ENCODE results near the gene DHRS7B. TPM values are rescaled to one million over a fixed set of nuclear protein-coding genes. Genes with fewer than 3 reads are reported as not detected.

Gene DHRS7B
- 10 to 100 TPM; 14.6 to 80.6 (median 47.7) TPM for total RNA-seq

- WGBS, 2 donors (ENCODE audit: low coverage in 1 of 2) = 1% methylated on average over 66 of the region's 66 CpGs; no CpG with 5 or more reads in 1 of the 2 donors
- in situ Hi-C loops (cut with MboI; ENCODE audit: low pct_ligation_motif_present in 1 of 4, low pct_unique_long_range_greater_than_20kb in 1 of 4, low sequenced_read_pairs in 3 of 4) = loop anchor here in 2 of 4 donors (10.0 kb wide), 3 partner anchors 82 to 388 kb away; partner anchors contain the start of gene USP22 (in 1 of the 2)
- no peaks in the 10 kb centered on the region for H3K27me3 ChIP-seq
- H3K36me3 ChIP-seq = no peaks in the 10 kb centered on the region
- intact Hi-C loops (cut with DNase I; ENCODE audit: low total_unique reads) = loop anchor here (5.0 kb wide), 1 partner anchor 160 kb away; no protein-coding TSS in a partner anchor
- TF ChIP-seq POLR2AphosphoS5 (IDR thresholded peaks at IDR 0.05) = peak; percentile 89 to 93 (median 90)
- peak; percentile 90 for TF ChIP-seq POLR2A (IDR thresholded peaks at IDR 0.05)
- no peak for TF ChIP-seq EP300 (IDR thresholded peaks at IDR 0.05; ENCODE audit: low read depth)
- peak; percentile 98 for DNase-seq
- H3K4me3 ChIP-seq = peak within 1 kb of the TSS; percentile 67 to 80 (median 75)
- H3K27ac ChIP-seq = peak within 1 kb of the TSS; percentile 94 to 95 (median 94)
- H3K4me1 ChIP-seq = peaks cover 0 to 23% (median 7%) of the 10 kb centered on the region in 4 donors
- H3K9me3 ChIP-seq = no peaks in the 10 kb centered on the region
Observed at GRCh38 chr17:21126645-21127508, at the start of gene DHRS7B. Gene DHRS7B (plus strand): TSS chr17:21126964. CDS start chr17:21126972, 8 bp downstream.

GRCh38 chr17:21077281-21077680 is 49.5 kb upstream of the DHRS7B start:
- H3K27ac ChIP-seq = peak overlapping the region in 1 of 4 donors; percentile 82
- TF ChIP-seq CTCF (IDR thresholded peaks at IDR 0.05) (no peak), POLR2A (IDR thresholded peaks at IDR 0.05) (no peak), EP300 (IDR thresholded peaks at IDR 0.05; ENCODE audit: low read depth) (no peak), POLR2AphosphoS5 (IDR thresholded peaks at IDR 0.05) (no peak)
- WGBS, 2 donors (ENCODE audit: low coverage in 1 of 2) = 77 to 83% methylated on average over 2 of the region's 2 CpGs
- no peaks in the 10 kb centered on the region for H3K9me3 ChIP-seq
- no peak for DNase-seq
- no peaks in the 10 kb centered on the region for H3K27me3 ChIP-seq
- peaks cover 0 to 4% (median 2%) of the 10 kb centered on the region in 4 donors for H3K4me1 ChIP-seq
- H3K36me3 ChIP-seq = no peaks in the 10 kb centered on the region
- intact Hi-C loops (cut with DNase I; ENCODE audit: low total_unique reads) = no loop called here
- in situ Hi-C loops (cut with MboI; ENCODE audit: low pct_ligation_motif_present in 1 of 4, low pct_unique_long_range_greater_than_20kb in 1 of 4, low sequenced_read_pairs in 3 of 4) = no loop called here
- H3K4me3 ChIP-seq = no peak overlapping the region

- intact Hi-C loops (cut with DNase I; ENCODE audit: low total_unique reads) (no loop called here), in situ Hi-C loops (cut with MboI; ENCODE audit: low pct_ligation_motif_present in 1 of 4, low pct_unique_long_range_greater_than_20kb in 1 of 4, low sequenced_read_pairs in 3 of 4) (no loop called here)
- H3K9me3 ChIP-seq = no peaks in the 10 kb centered on the region
- H3K36me3 ChIP-seq = no peaks in the 10 kb centered on the region
- no peak overlapping the region for H3K4me3 ChIP-seq
- no peaks in the 10 kb centered on the region for H3K27me3 ChIP-seq
- 38 to 63% methylated on average over 4 to 11 of the region's 11 CpGs for WGBS, 2 donors (ENCODE audit: low coverage in 1 of 2)
- peaks cover 0 to 4% (median 2%) of the 10 kb centered on the region in 4 donors for H3K4me1 ChIP-seq
- H3K27ac ChIP-seq = peak overlapping the region in 2 of 4 donors; percentile 36 to 69
- TF ChIP-seq POLR2AphosphoS5 (IDR thresholded peaks at IDR 0.05) = no peak
- TF ChIP-seq EP300 (IDR thresholded peaks at IDR 0.05; ENCODE audit: low read depth) = no peak
- no peak for TF ChIP-seq POLR2A (IDR thresholded peaks at IDR 0.05)
- TF ChIP-seq CTCF (IDR thresholded peaks at IDR 0.05) = no peak
- no peak for DNase-seq
Observed at GRCh38 chr17:21078016-21078780, 48.6 kb upstream of the DHRS7B start.

GRCh38 chr17:21079196-21079595 is 47.6 kb upstream of the DHRS7B start:
- intact Hi-C loops (cut with DNase I; ENCODE audit: low total_unique reads) (no loop called here), in situ Hi-C loops (cut with MboI; ENCODE audit: low pct_ligation_motif_present in 1 of 4, low pct_unique_long_range_greater_than_20kb in 1 of 4, low sequenced_read_pairs in 3 of 4) (no loop called here)
- Histone ChIP-seq H3K27me3 (no peaks in the 10 kb centered on the region), H3K27ac (no peak overlapping the region), H3K4me3 (no peak overlapping the region), H3K9me3 (no peaks in the 10 kb centered on the region), H3K4me1 (peaks cover 0 to 4% (median 2%) of the 10 kb centered on the region in 4 donors), H3K36me3 (no peaks in the 10 kb centered on the region)
- no peak for DNase-seq
- WGBS, 2 donors (ENCODE audit: low coverage in 1 of 2) = 73 to 78% methylated on average over 4 to 7 of the region's 7 CpGs
- no peak for TF ChIP-seq POLR2AphosphoS5 (IDR thresholded peaks at IDR 0.05)
- no peak for TF ChIP-seq EP300 (IDR thresholded peaks at IDR 0.05; ENCODE audit: low read depth)
- TF ChIP-seq CTCF (IDR thresholded peaks at IDR 0.05) = no peak
- no peak for TF ChIP-seq POLR2A (IDR thresholded peaks at IDR 0.05)

Measured in transverse colon (tissue), 4 donors.